ENCODE data around the gene FAM98C. TPM values are rescaled to one million over a fixed set of nuclear protein-coding genes. Genes with fewer than 3 reads are reported as not detected.

The FAM98C gene
- total RNA-seq, 1 donor from 2014 or later = 5.8 TPM

DNA sequence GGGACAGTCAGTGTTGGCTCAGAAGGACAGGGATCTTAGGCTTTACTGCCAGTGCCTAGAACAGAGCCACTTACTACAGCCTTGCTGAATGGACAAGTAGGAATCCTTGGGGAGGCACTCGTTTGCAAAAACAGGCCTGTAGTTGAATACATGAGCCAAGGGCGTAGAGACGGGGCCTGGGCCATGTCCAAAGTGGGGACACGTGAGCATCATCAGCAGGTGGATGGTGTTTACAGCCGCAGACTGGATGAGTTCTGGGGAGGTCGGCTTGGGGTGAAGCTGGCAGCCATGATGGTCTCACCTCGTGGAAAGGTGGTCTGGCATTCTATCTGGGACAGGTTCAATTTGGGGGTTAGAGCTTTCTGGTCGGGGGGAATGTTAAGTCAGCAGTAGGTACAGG, 48.1 kb downstream of the FAM98C start:
- no peaks in the 10 kb centered on the region for H3K4me1 Mint-ChIP-seq (ENCODE audit: low read depth, unreplicated experiment)
- DNase-seq = no peak
- peaks cover 3% of the 10 kb centered on the region for H3K9me3 Mint-ChIP-seq (ENCODE audit: unreplicated experiment)
- H3K27me3 Mint-ChIP-seq (ENCODE audit: unreplicated experiment) = peaks cover 7% of the 10 kb centered on the region
- H3K36me3 Mint-ChIP-seq (ENCODE audit: unreplicated experiment) = peaks cover 18% of the 10 kb centered on the region
- H3K4me3 Mint-ChIP-seq (ENCODE audit: unreplicated experiment) = no peak overlapping the region
- H3K27ac Mint-ChIP-seq (ENCODE audit: unreplicated experiment) = no peak overlapping the region
- TF ChIP-seq, protein P1, sequence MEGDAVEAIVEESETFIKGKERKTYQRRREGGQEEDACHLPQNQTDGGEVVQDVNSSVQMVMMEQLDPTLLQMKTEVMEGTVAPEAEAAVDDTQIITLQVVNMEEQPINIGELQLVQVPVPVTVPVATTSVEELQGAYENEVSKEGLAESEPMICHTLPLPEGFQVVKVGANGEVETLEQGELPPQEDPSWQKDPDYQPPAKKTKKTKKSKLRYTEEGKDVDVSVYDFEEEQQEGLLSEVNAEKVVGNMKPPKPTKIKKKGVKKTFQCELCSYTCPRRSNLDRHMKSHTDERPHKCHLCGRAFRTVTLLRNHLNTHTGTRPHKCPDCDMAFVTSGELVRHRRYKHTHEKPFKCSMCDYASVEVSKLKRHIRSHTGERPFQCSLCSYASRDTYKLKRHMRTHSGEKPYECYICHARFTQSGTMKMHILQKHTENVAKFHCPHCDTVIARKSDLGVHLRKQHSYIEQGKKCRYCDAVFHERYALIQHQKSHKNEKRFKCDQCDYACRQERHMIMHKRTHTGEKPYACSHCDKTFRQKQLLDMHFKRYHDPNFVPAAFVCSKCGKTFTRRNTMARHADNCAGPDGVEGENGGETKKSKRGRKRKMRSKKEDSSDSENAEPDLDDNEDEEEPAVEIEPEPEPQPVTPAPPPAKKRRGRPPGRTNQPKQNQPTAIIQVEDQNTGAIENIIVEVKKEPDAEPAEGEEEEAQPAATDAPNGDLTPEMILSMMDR (IDR thresholded peaks at IDR 0.05; ENCODE audit: partially characterized antibody, unreplicated experiment) = no peak

DNA sequence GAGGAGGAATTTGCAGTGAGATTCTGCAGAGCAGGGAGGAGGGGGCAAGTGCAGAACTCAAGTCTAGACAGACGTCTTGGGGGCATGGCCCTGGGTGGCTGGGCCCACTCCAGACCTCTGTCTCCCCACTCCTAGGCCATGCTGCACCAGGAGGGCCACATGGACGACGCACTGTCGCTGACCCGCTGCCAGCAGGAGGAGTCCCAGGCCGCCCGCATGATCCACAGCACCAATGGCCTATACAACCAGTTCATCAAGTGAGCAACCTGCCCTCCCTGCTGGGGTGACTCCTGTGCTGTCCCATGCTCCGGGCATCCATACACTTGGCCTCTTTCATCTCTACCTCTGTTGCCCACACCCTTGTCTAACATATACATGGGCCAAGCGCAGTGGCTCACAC, 48.7 kb downstream of the FAM98C start:
- no peak for DNase-seq
- peaks cover 5% of the 10 kb centered on the region for H3K27me3 Mint-ChIP-seq (ENCODE audit: unreplicated experiment)
- TF ChIP-seq, protein P1 (IDR thresholded peaks at IDR 0.05; ENCODE audit: partially characterized antibody, unreplicated experiment) = no peak
- H3K4me1 Mint-ChIP-seq (ENCODE audit: low read depth, unreplicated experiment) = no peaks in the 10 kb centered on the region
- H3K36me3 Mint-ChIP-seq (ENCODE audit: unreplicated experiment) = peaks cover 18% of the 10 kb centered on the region
- H3K27ac Mint-ChIP-seq (ENCODE audit: unreplicated experiment) = no peak overlapping the region
- no peak overlapping the region for H3K4me3 Mint-ChIP-seq (ENCODE audit: unreplicated experiment)
- peaks cover 3% of the 10 kb centered on the region for H3K9me3 Mint-ChIP-seq (ENCODE audit: unreplicated experiment)

DNA sequence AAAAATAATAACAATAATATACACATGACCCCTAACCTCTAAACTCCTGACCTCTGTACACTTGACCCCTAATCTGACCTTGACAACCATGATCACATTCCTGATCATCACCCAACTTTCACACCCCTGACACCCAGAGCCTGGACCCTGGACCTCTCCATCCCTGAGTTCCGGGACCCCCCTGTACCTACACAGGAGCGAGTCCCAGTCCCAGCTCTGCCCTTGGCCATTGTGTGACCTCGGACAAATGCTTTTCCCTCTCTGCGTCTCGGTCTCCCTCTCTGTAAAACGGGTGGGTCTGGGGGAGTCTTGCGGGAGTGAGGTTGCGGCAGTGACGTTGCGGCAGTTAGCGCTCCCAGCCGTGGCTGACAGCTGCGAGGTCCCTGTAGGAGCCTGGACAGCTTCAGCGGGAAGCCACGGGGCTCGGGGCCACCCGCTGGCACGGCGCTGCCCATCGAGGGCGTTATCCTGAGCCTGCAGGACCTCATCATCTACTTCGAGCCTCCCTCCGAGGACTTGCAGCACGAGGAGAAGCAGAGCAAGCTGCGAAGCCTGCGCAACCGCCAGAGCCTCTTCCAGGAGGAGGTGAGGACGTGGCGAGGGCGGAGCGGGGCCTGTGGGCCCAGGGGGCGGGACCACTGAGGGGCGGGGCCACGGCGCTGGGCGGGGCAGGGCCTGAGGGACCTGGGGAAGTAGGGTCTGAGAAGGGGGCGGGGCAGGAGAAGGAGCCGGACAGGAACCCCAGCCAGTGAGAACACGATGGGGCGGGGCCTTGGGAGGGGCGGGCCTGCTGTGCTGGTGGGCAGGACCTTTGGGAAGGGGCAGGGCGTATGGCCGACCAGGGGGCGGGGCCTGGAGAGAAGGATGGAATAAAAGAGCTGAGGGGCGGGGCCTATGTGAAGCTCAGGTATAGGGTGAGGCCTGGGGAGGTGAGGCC, 49.8 kb downstream of the FAM98C start:
- Mint-ChIP-seq H3K4me3 (ENCODE audit: unreplicated experiment) (no peak overlapping the region), H3K4me1 (ENCODE audit: low read depth, unreplicated experiment) (no peaks in the 10 kb centered on the region), H3K27me3 (ENCODE audit: unreplicated experiment) (peaks cover 5% of the 10 kb centered on the region), H3K9me3 (ENCODE audit: unreplicated experiment) (peaks cover 5% of the 10 kb centered on the region), H3K27ac (ENCODE audit: unreplicated experiment) (no peak overlapping the region), H3K36me3 (ENCODE audit: unreplicated experiment) (peaks cover 23% of the 10 kb centered on the region)
- TF ChIP-seq, protein P1 (IDR thresholded peaks at IDR 0.05; ENCODE audit: partially characterized antibody, unreplicated experiment) = no peak
- DNase-seq = peak; percentile 57

DNA sequence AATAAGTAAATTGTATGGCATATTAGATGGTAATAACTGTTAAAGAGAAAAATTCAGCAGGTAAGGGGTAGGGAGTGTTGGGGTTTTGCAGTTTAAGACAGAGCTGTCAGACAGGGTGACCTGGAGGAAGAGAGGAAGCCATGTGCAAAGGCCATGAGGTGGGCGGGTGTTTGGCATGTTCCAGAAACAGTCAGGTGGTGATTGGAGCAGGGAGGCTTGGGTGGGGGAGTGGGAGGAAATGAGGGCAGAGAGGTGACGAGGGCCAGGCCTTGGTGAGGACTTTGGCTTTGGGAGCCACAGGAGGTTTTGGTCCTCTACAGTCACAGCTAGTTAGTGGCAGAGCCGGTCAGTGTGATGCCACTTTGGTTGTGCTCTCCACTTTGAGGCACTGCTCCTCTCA, 50.7 kb downstream of the FAM98C start:
- Mint-ChIP-seq H3K36me3 (ENCODE audit: unreplicated experiment) (peaks cover 23% of the 10 kb centered on the region), H3K27ac (ENCODE audit: unreplicated experiment) (no peak overlapping the region), H3K4me1 (ENCODE audit: low read depth, unreplicated experiment) (no peaks in the 10 kb centered on the region), H3K27me3 (ENCODE audit: unreplicated experiment) (peaks cover 5% of the 10 kb centered on the region), H3K4me3 (ENCODE audit: unreplicated experiment) (no peak overlapping the region), H3K9me3 (ENCODE audit: unreplicated experiment) (peaks cover 5% of the 10 kb centered on the region)
- TF ChIP-seq, protein P1 (IDR thresholded peaks at IDR 0.05; ENCODE audit: partially characterized antibody, unreplicated experiment) = no peak
- DNase-seq = no peak

DNA sequence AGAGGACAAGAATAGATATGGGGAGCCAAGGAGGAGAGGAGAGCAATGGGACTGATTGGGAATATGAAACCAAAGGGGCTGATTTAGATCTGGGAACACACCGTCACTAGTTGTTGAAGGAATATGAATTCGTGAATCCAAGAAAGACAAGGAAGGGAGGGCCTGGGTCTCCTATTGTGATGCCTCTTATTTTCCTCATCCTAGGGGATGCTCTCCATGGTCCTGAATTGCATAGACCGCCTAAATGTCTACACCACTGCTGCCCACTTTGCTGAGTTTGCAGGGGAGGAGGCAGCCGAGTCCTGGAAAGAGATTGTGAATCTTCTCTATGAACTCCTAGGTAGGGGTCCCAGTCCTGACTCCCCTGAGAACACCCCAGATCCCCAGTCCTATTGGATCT, 52.1 kb downstream of the FAM98C start:
- Mint-ChIP-seq H3K36me3 (ENCODE audit: unreplicated experiment) (peaks cover 22% of the 10 kb centered on the region), H3K27me3 (ENCODE audit: unreplicated experiment) (peaks cover 1% of the 10 kb centered on the region), H3K27ac (ENCODE audit: unreplicated experiment) (no peak overlapping the region), H3K4me1 (ENCODE audit: low read depth, unreplicated experiment) (no peaks in the 10 kb centered on the region), H3K4me3 (ENCODE audit: unreplicated experiment) (no peak overlapping the region), H3K9me3 (ENCODE audit: unreplicated experiment) (peaks cover 5% of the 10 kb centered on the region)
- TF ChIP-seq, protein P1 (IDR thresholded peaks at IDR 0.05; ENCODE audit: partially characterized antibody, unreplicated experiment) = no peak
- DNase-seq = no peak

All from glutamatergic neuron (in vitro differentiated cells).